ENCODE measurements around the gene DPF3.

GRCh38 chr14:72589652-72590051 lies 304.2 kb downstream of the DPF3 start:
- TF ChIP-seq USF2 (CRISPR knock-in tag; IDR thresholded peaks at IDR 0.05), result no peak
- TF ChIP-seq ERG (CRISPR knock-in tag; IDR thresholded peaks at IDR 0.05), result no peak
- no peak for TF ChIP-seq JAZF1 (CRISPR knock-in tag; IDR thresholded peaks at IDR 0.05)
- no peak for TF ChIP-seq GABPB1 (CRISPR knock-in tag; IDR thresholded peaks at IDR 0.05)
- TF ChIP-seq NR3C1 (CRISPR knock-in tag; conservative IDR thresholded peaks at IDR 0.05; ENCODE audit: low read depth), result no peak
